WTC11 (cell line): ENCODE measurements around the gene FCRL6. TPM values are rescaled to one million over a fixed set of nuclear protein-coding genes. Genes with fewer than 3 reads are reported as not detected.

Experiments
- ATAC-seq: fragments of 200-7000 bp; cut with Tn5 transposase; 2 replicates; pipeline ENCODE4 v1.10.0; 2021; ENCODE audit warnings: mild to moderate bottlenecking, moderate library complexity
- CTCF ChIA-PET: fragments of 300-600 bp; sonication (Branson Sonifier 250); formaldehyde crosslinking; loops from one replicate; lab custom pipeline; 2021; ENCODE audit warnings: antibody characterized with exemption; lab: Charles Lee
- POLR2A ChIA-PET: fragments of 350-600 bp; sonication (Branson Sonifier 250); formaldehyde crosslinking; loops from one replicate; lab custom pipeline; 2021; ENCODE audit warnings: antibody characterized with exemption; lab: Charles Lee
- DNase-seq: peaks from one replicate; pipeline ENCODE4 v3.0.0; 2021; ENCODE audit warnings: low spot score
- H3K27ac Mint-ChIP-seq: 2 replicates; pipeline ENCODE4 v1.8.0; 2021; ENCODE audit warnings: mixed read lengths
- H3K27me3 Mint-ChIP-seq: 2 replicates; pipeline ENCODE4 v1.8.0; 2021; ENCODE audit warnings: low read depth, mild to moderate bottlenecking, moderate library complexity, mixed read lengths
- H3K36me3 Mint-ChIP-seq: 2 replicates; pipeline ENCODE4 v1.8.0; 2021; ENCODE audit warnings: mixed read lengths
- H3K4me1 Mint-ChIP-seq: 2 replicates; pipeline ENCODE4 v1.8.0; 2022; ENCODE audit warnings: mixed read lengths
- H3K4me3 Mint-ChIP-seq: 2 replicates; pipeline ENCODE4 v1.8.0; 2021; ENCODE audit warnings: mild to moderate bottlenecking, moderate library complexity, mixed read lengths
- H3K9me3 Mint-ChIP-seq: 2 replicates; pipeline ENCODE4 v1.8.0; 2021; ENCODE audit warnings: mixed read lengths
- AFF4 ChIP-seq: sonication (generic); formaldehyde crosslinking; IDR thresholded peaks from 2 replicates; pipeline ENCODE4 v1.8.1; 2023; ENCODE audit warnings: mild to moderate bottlenecking, missing genetic modification reagents, borderline replicate concordance
- ATF2 ChIP-seq: sonication (generic); formaldehyde crosslinking; IDR thresholded peaks from 2 replicates; pipeline ENCODE4 v1.8.1; 2022; ENCODE audit warnings: low read depth, missing genetic modification reagents, borderline replicate concordance
- CDX4 ChIP-seq: fragments of 250-450 bp; sonication (Bioruptor Pico); IDR thresholded peaks from 2 replicates; pipeline ENCODE4 v1.9.0; 2021; ENCODE audit warnings: moderate library complexity, mild to moderate bottlenecking, inconsistent platforms, borderline replicate concordance
- ELF4 ChIP-seq: sonication (generic); formaldehyde crosslinking; IDR thresholded peaks from 2 replicates; pipeline ENCODE4 v1.8.1; 2022; ENCODE audit warnings: low read depth, mild to moderate bottlenecking, moderate library complexity, missing genetic modification reagents
- ESRRA ChIP-seq: sonication (generic); formaldehyde crosslinking; IDR thresholded peaks from 2 replicates; pipeline ENCODE4 v1.8.1; 2022; ENCODE audit warnings: mild to moderate bottlenecking, missing genetic modification reagents, borderline replicate concordance
- JAZF1 ChIP-seq: fragments of 250-450 bp; sonication (Bioruptor Pico); IDR thresholded peaks from 2 replicates; pipeline ENCODE4 v1.9.0; 2021; ENCODE audit warnings: moderate library complexity, mild to moderate bottlenecking, inconsistent platforms
- NFYB ChIP-seq: sonication (generic); formaldehyde crosslinking; conservative IDR thresholded peaks from 2 replicates; pipeline ENCODE4 v1.8.0; 2022; ENCODE audit warnings: low read depth, missing genetic modification reagents
- NR1H2 ChIP-seq: sonication (generic); formaldehyde crosslinking; IDR thresholded peaks from 2 replicates; pipeline ENCODE4 v1.9.0; 2021; ENCODE audit warnings: mild to moderate bottlenecking, moderate library complexity, missing genetic modification reagents
- OVOL2 ChIP-seq: fragments of 250-450 bp; sonication (Bioruptor Pico); IDR thresholded peaks from 2 replicates; pipeline ENCODE4 v1.9.0; 2021; ENCODE audit warnings: mild to moderate bottlenecking, borderline replicate concordance
- PRRX2 ChIP-seq: fragments of 250-450 bp; sonication (Bioruptor Pico); IDR thresholded peaks from 2 replicates; pipeline ENCODE4 v1.8.0; 2021; ENCODE audit warnings: mild to moderate bottlenecking
- RELA ChIP-seq: sonication (generic); formaldehyde crosslinking; IDR thresholded peaks from 2 replicates; pipeline ENCODE4 v1.8.1; 2022; ENCODE audit warnings: missing genetic modification reagents, mild to moderate bottlenecking, borderline replicate concordance
- RORB ChIP-seq: fragments of 250-450 bp; sonication (Bioruptor Pico); IDR thresholded peaks from 2 replicates; pipeline ENCODE4 v1.9.0; 2021; ENCODE audit warnings: mild to moderate bottlenecking
- TP53 ChIP-seq: sonication (generic); formaldehyde crosslinking; IDR thresholded peaks from 2 replicates; pipeline ENCODE4 v1.8.1; 2023; ENCODE audit warnings: mild to moderate bottlenecking, missing genetic modification reagents
- ZBTB21 ChIP-seq: sonication (generic); formaldehyde crosslinking; IDR thresholded peaks from 2 replicates; pipeline ENCODE4 v1.8.1; 2023; ENCODE audit warnings: mild to moderate bottlenecking, missing genetic modification reagents, borderline replicate concordance
- ZNF423 ChIP-seq: fragments of 250-450 bp; sonication (Bioruptor Pico); IDR thresholded peaks from 2 replicates; pipeline ENCODE4 v2.1.2; 2022; ENCODE audit warnings: mild to moderate bottlenecking, moderate library complexity
- ZNF671 ChIP-seq: fragments of 250-450 bp; sonication (Bioruptor Pico); IDR thresholded peaks from 2 replicates; pipeline ENCODE4 v1.8.0; 2021; ENCODE audit warnings: mild to moderate bottlenecking
- total RNA-seq: library from RNA; stranded (reverse); gene quantifications from 3 replicates; pipeline ENCODE4 v1.2.3, GENCODE V29; 2021
- TF ChIP-seq, protein P1 (sequence below): sonication (generic); formaldehyde crosslinking; IDR thresholded peaks from 2 replicates; pipeline ENCODE4 v1.8.1; 2022; ENCODE audit warnings: mild to moderate bottlenecking, moderate library complexity, missing genetic modification reagents
- TF ChIP-seq, protein P2 (sequence below): sonication (generic); formaldehyde crosslinking; IDR thresholded peaks from 2 replicates; pipeline ENCODE4 v1.8.1; 2022; ENCODE audit warnings: mild to moderate bottlenecking, missing genetic modification reagents, moderate library complexity, borderline replicate concordance

The FCRL6 gene
- total RNA-seq, 1 experiment from 2014 or later, result not detected

DNA sequence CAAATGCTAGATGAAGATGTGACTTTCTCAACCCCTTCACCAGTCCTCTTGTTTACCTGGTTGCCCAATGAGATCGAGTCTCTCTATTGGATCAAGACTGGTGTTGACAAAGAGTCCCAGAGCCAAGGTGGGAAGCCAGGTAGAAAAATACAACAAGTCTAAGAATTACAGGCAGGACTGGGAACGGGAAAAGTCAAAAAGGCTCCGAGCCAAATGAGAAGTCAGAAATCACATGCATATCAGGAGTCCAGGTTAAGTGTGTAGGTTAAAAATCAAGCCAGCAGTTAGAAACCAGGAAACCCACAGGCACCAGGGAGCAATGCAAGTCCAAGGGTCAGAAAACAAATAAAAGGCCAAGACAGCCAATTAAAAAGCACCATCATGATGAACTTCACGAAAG lies 48.8 kb upstream of the FCRL6 start (continued):
- TF ChIP-seq ATF2 (CRISPR knock-in tag) (no peak), NR1H2 (CRISPR knock-in tag) (no peak), JAZF1 (CRISPR knock-in tag) (no peak), ESRRA (no peak), RELA (CRISPR knock-in tag) (no peak), ELF4 (CRISPR knock-in tag) (no peak), ZBTB21 (CRISPR knock-in tag) (no peak)
- TF ChIP-seq, protein P1, sequence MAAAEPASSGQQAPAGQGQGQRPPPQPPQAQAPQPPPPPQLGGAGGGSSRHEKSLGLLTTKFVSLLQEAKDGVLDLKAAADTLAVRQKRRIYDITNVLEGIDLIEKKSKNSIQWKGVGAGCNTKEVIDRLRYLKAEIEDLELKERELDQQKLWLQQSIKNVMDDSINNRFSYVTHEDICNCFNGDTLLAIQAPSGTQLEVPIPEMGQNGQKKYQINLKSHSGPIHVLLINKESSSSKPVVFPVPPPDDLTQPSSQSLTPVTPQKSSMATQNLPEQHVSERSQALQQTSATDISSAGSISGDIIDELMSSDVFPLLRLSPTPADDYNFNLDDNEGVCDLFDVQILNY (CRISPR knock-in tag), result no peak

GRCh38 chr1:159755451-159756007 lies 46.6 kb upstream of the FCRL6 start:
- Mint-ChIP-seq H3K27me3 (peaks cover 2% of the 10 kb centered on the region; the same call in 1 of the 2 replicates), H3K9me3 (no peaks in the 10 kb centered on the region), H3K27ac (no peak overlapping the region), H3K4me1 (no peaks in the 10 kb centered on the region), H3K36me3 (no peaks in the 10 kb centered on the region), H3K4me3 (no peak overlapping the region)
- DNase-seq, result no peak
- CTCF ChIA-PET, result no interaction called here
- no peak for ATAC-seq
- TF ChIP-seq PRRX2 (CRISPR knock-in tag) (no peak), OVOL2 (CRISPR knock-in tag) (no peak), AFF4 (CRISPR knock-in tag) (no peak), RORB (CRISPR knock-in tag) (no peak), ZNF423 (CRISPR knock-in tag) (no peak), CDX4 (CRISPR knock-in tag) (no peak), NFYB (CRISPR knock-in tag) (no peak), TP53 (CRISPR knock-in tag) (no peak), ESRRA (no peak), ZNF671 (CRISPR knock-in tag) (no peak), RELA (CRISPR knock-in tag) (no peak)
- TF ChIP-seq, protein P1 (CRISPR knock-in tag), result no peak
- TF ChIP-seq, protein P2, sequence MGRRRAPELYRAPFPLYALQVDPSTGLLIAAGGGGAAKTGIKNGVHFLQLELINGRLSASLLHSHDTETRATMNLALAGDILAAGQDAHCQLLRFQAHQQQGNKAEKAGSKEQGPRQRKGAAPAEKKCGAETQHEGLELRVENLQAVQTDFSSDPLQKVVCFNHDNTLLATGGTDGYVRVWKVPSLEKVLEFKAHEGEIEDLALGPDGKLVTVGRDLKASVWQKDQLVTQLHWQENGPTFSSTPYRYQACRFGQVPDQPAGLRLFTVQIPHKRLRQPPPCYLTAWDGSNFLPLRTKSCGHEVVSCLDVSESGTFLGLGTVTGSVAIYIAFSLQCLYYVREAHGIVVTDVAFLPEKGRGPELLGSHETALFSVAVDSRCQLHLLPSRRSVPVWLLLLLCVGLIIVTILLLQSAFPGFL (CRISPR knock-in tag), result no peak
- POLR2A ChIA-PET, result no interaction called here
